IMR-90 (cell line): ENCODE results near the gene OR10S1. TPM values are rescaled to one million over a fixed set of nuclear protein-coding genes. Genes with fewer than 3 reads are reported as not detected.
A peak's percentile ranks its signal among the peaks of the same experiment; 100 is the strongest.

Experiments
- ATAC-seq: fragments of 200-7000 bp; cut with Tn5 transposase; 2 replicates; pipeline ENCODE4 v1.9.1; 2020; ENCODE audit warnings: low read depth, mild to moderate bottlenecking, moderate library complexity
- BruUV-seq: library from RNA; stranded (reverse); fragments of 400-500 nt; replicated peaks from 2 replicates; lab custom pipeline; 2021; lab: Mats Ljungman, UMichigan
- CTCF ChIA-PET: fragments of 300-600 bp; formaldehyde crosslinking; extraction: SDS; loops from one replicate; lab custom pipeline; 2021; ENCODE audit warnings: antibody characterized with exemption; lab: Yijun Ruan, JAX
- POLR2A ChIA-PET: fragments of 300-600 bp; sonication (Branson Sonifier 250); formaldehyde crosslinking; loops from one replicate; lab custom pipeline; 2022; ENCODE audit warnings: antibody characterized with exemption; ENCODE audit not compliant: unreplicated experiment; lab: Charles Lee
- DNase-seq: peaks from one replicate; pipeline ENCODE4 v3.0.0; 2013
- H2AFZ ChIP-seq: replicated peaks from 2 replicates; pipeline ENCODE3; 2013; ENCODE audit warnings: low read length, mild to moderate bottlenecking; ENCODE audit not compliant: poor library complexity
- H2AK5ac ChIP-seq: 2 replicates; pipeline ENCODE4 v1.6.1; 2013; ENCODE audit warnings: low read depth, low read length, inconsistent platforms
- H2AK9ac ChIP-seq: replicated peaks from 2 replicates; pipeline ENCODE3; 2013; ENCODE audit warnings: mild to moderate bottlenecking, low read depth, low read length, moderate library complexity; ENCODE audit not compliant: poor library complexity
- H2BK120ac ChIP-seq: 2 replicates; pipeline ENCODE4 v1.6.1; 2013; ENCODE audit warnings: low read depth, low read length, inconsistent platforms
- H2BK15ac ChIP-seq: 3 replicates; pipeline ENCODE4 v1.6.1; 2013; ENCODE audit warnings: low read depth, low read length, inconsistent platforms
- H2BK20ac ChIP-seq: 2 replicates; pipeline ENCODE4 v1.6.1; 2013; ENCODE audit warnings: low read depth, mild to moderate bottlenecking, inconsistent platforms, low read length, moderate library complexity
- H2BK5ac ChIP-seq: 2 replicates; pipeline ENCODE4 v1.6.1; 2013; ENCODE audit warnings: mild to moderate bottlenecking, low read depth, low read length, inconsistent platforms; ENCODE audit not compliant: poor library complexity, severe bottlenecking
- H3K14ac ChIP-seq: replicated peaks from 2 replicates; pipeline ENCODE4 v1.6.1; 2013; ENCODE audit warnings: low read depth, low read length, inconsistent platforms
- H3K18ac ChIP-seq: 2 replicates; pipeline ENCODE4 v1.6.1; 2013; ENCODE audit warnings: low read depth, low read length, control low read depth
- H3K23ac ChIP-seq: 2 replicates; pipeline ENCODE4 v1.6.1; 2013; ENCODE audit warnings: low read depth, low read length, inconsistent platforms
- H3K27ac ChIP-seq: 2 replicates; pipeline ENCODE4 v1.5.1; 2013; ENCODE audit warnings: mild to moderate bottlenecking, control low read depth, low read length; ENCODE audit not compliant: insufficient read depth
- H3K27me3 ChIP-seq: 2 replicates; pipeline ENCODE4 v1.6.1; 2013; ENCODE audit warnings: low read length; ENCODE audit not compliant: control insufficient read depth, insufficient read depth
- H3K36me3 ChIP-seq: 2 replicates; pipeline ENCODE4 v1.6.1; 2013; ENCODE audit warnings: low read length, mixed read lengths; ENCODE audit not compliant: control insufficient read depth, insufficient read depth
- H3K4ac ChIP-seq: 2 replicates; pipeline ENCODE4 v1.6.1; 2013; ENCODE audit warnings: low read depth, low read length, inconsistent platforms
- H3K4me1 ChIP-seq: 2 replicates; pipeline ENCODE4 v1.6.1; 2013; ENCODE audit warnings: low read length, mixed read lengths; ENCODE audit not compliant: control insufficient read depth, insufficient read depth
- H3K4me2 ChIP-seq: 2 replicates; pipeline ENCODE4 v1.6.1; 2013; ENCODE audit warnings: low read depth, mild to moderate bottlenecking, control low read depth, low read length, moderate library complexity
- H3K4me3 ChIP-seq: 2 replicates; pipeline ENCODE4 v1.5.1; 2013; ENCODE audit warnings: low read depth, mild to moderate bottlenecking, control low read depth, low read length, moderate library complexity; ENCODE audit not compliant: insufficient read depth
- H3K56ac ChIP-seq: 2 replicates; pipeline ENCODE4 v1.6.1; 2013; ENCODE audit warnings: low read length, inconsistent platforms; ENCODE audit not compliant: insufficient read depth; ENCODE audit errors: extremely low read depth
- H3K79me1 ChIP-seq, 2 experiments: 2 replicates each; pipeline ENCODE4 v1.6.1; 2013; ENCODE audit warnings: low read length in 2 of 2, inconsistent platforms in 1 of 2, low read depth in 1 of 2
- H3K9ac ChIP-seq: 2 replicates; pipeline ENCODE4 v1.6.1; 2013; ENCODE audit warnings: low read depth, low read length, control low read depth
- H3K9me1 ChIP-seq: 2 replicates; pipeline ENCODE4 v1.6.1; 2013; ENCODE audit warnings: low read length, inconsistent platforms; ENCODE audit not compliant: insufficient read depth
- H3K9me3 ChIP-seq: 2 replicates; pipeline ENCODE4 v1.6.1; 2013; ENCODE audit warnings: low read length; ENCODE audit not compliant: control insufficient read depth, insufficient read depth
- H4K20me1 ChIP-seq: 2 replicates; pipeline ENCODE4 v1.6.1; 2013; ENCODE audit warnings: low read length, inconsistent platforms; ENCODE audit not compliant: insufficient read depth
- H4K5ac ChIP-seq: 2 replicates; pipeline ENCODE4 v1.6.1; 2013; ENCODE audit warnings: mild to moderate bottlenecking, low read depth, low read length, control low read depth
- H4K8ac ChIP-seq, 2 experiments: 2 replicates each; pipeline ENCODE4 v1.6.1; 2013; ENCODE audit warnings: low read depth in 2 of 2, low read length in 2 of 2, control low read depth in 1 of 2, inconsistent platforms in 1 of 2
- H4K91ac ChIP-seq: 2 replicates; pipeline ENCODE4 v1.6.1; 2013; ENCODE audit warnings: low read depth, low read length, inconsistent platforms; ENCODE audit not compliant: insufficient read depth
- MAZ ChIP-seq: IDR thresholded peaks from 2 replicates; pipeline ENCODE4 v1.6.1; 2012; ENCODE audit warnings: low read depth, mild to moderate bottlenecking, low read length, improper control_type of control experiment, moderate library complexity, borderline replicate concordance
- MXI1 ChIP-seq: IDR thresholded peaks from 2 replicates; pipeline ENCODE4 v1.6.1; 2012; ENCODE audit warnings: low read depth, mild to moderate bottlenecking, low read length, moderate library complexity, borderline replicate concordance
- SMC3 ChIP-seq: fragments of 150-350 bp; IDR thresholded peaks from 2 replicates; pipeline ENCODE4 v1.6.1; 2016; ENCODE audit warnings: low read depth, mild to moderate bottlenecking, antibody characterized with exemption, low read length, moderate library complexity
- WGBS, 2 experiments: methylation state at CpG; one replicate each; pipeline versions ENCODE4 v1.1.5 to v1.1.7; 2013; ENCODE audit warnings: missing lambda C conversion rate in 2 of 2; ENCODE audit not compliant: insufficient read length in 1 of 2; ENCODE audit errors: extremely low coverage in 2 of 2; 5-methylcytosine and 5-hydroxymethylcytosine counted together
- dilution Hi-C: fragments of 300-500 bp; cut with HindIII; formaldehyde crosslinking; loops from one replicate; pipeline ENCODE4 v1.14.3; 2018; ENCODE audit warnings: low sequenced_read_pairs; ENCODE audit not compliant: unreplicated experiment
- in situ Hi-C: fragments of 300-500 bp; cut with MboI; formaldehyde crosslinking; loops from 3 replicates; pipeline ENCODE4 v1.14.3; 2019; ENCODE audit warnings: low sequenced_read_pairs, inconsistent platforms, mixed read lengths
- intact Hi-C: fragments of 100-400 bp; cut with micrococcal nuclease; formaldehyde crosslinking; loops from 2 replicates; pipeline ENCODE4 v1.10.0; 2022
- polyA plus RNA-seq, 3 experiments: library from polyadenylated mRNA; depleted of rRNA; stranded (reverse); fragments of >200 nt; gene quantifications; 2 replicates each; pipeline ENCODE4 v1.2.3, GENCODE V29; 2012; ENCODE audit warnings: low replicate concordance in 1 of 3
- total RNA-seq: library from RNA; depleted of rRNA; stranded (reverse); fragments of >200 nt; gene quantifications from 2 replicates; pipeline ENCODE4 v1.2.3, GENCODE V29; 2012

The OR10S1 gene
- total and polyA plus RNA-seq, 2 of the 4 experiments (the other 2 are of a cell fraction): not detected

GRCh38 chr11:123973816-123974215 is 3.8 kb downstream of the OR10S1 start:
- H3K9ac ChIP-seq: no peak overlapping the region
- H3K14ac ChIP-seq: no peak overlapping the region
- H2AK5ac ChIP-seq: no peak overlapping the region
- H2AFZ ChIP-seq: no peak overlapping the region
- no peak overlapping the region for H3K56ac ChIP-seq
- no peak overlapping the region for H2AK9ac ChIP-seq
- H4K5ac ChIP-seq: no peak overlapping the region
- H4K20me1 ChIP-seq: no peaks in the 10 kb centered on the region
- ATAC-seq (no peak), DNase-seq (peak; percentile 4)
- dilution Hi-C loops (no loop called here), in situ Hi-C loops (no loop called here), intact Hi-C loops (no loop called here)
- no peaks in the 10 kb centered on the region for H3K79me1 ChIP-seq
- H4K8ac ChIP-seq: no peak overlapping the region
- H3K9me3 ChIP-seq: peaks cover 9% of the 10 kb centered on the region; the same call in 1 of the 2 replicates
- ChIA-PET CTCF (interaction anchor here (0.5 kb wide), 1 partner anchor 444 kb away, joined by 3 read pairs; no protein-coding TSS in a partner anchor), POLR2A (no interaction called here)
- no peaks in the 10 kb centered on the region for H3K27me3 ChIP-seq
- no peak overlapping the region for H2BK15ac ChIP-seq
- TF ChIP-seq MAZ (no peak), MXI1 (no peak), SMC3 (no peak)
- no peak overlapping the region for H3K4me3 ChIP-seq
- H3K4ac ChIP-seq: no peak overlapping the region
- H3K18ac ChIP-seq: no peak overlapping the region
- no CpG with 5 or more reads among the region's 1 CpG for WGBS, 2 experiments
- H3K27ac ChIP-seq: no peak overlapping the region
- H3K9me1 ChIP-seq: no peaks in the 10 kb centered on the region
- no peak overlapping the region for H3K4me2 ChIP-seq
- BruUV-seq: no TSS peak
- H3K4me1 ChIP-seq: no peaks in the 10 kb centered on the region
- H2BK5ac ChIP-seq: no peak overlapping the region
- no peak overlapping the region for H2BK120ac ChIP-seq
- H3K23ac ChIP-seq: no peak overlapping the region
- H3K36me3 ChIP-seq: no peaks in the 10 kb centered on the region
- no peak overlapping the region for H2BK20ac ChIP-seq
- no peak overlapping the region for H4K91ac ChIP-seq
